Measurements from ENCODE around the gene SGSH.
"Not testable (repeated sequence)": the region's sequence is repeated elsewhere in the genome, so short reads cannot be mapped to it uniquely, and the experiment has no call there.

SGSH gene

GRCh38 chr17:80220054-80220735 is at the start of gene SGSH, which contains the start of gene SLC26A11:
TSS of gene SGSH (minus strand) at chr17:80220333. CDS start at chr17:80220313, 20 bp downstream.
TSS of gene SLC26A11 (plus strand) at chr17:80220427. CDS start at chr17:80221561, 1,134 bp downstream.
- peak; percentile 44 for DNase-seq

GRCh38 chr17:80269405-80269807 is 49.3 kb upstream of the SGSH start:
- no peak for DNase-seq

- no peak for DNase-seq
Measured at GRCh38 chr17:80268427-80268826, 48.3 kb upstream of the SGSH start.

GRCh38 chr17:80267391-80267790 is 47.3 kb upstream of the SGSH start:
- no peak for DNase-seq

- DNase-seq, result no peak
Measured at GRCh38 chr17:80265205-80266068, 45.3 kb upstream of the SGSH start.

- no peak for DNase-seq
Measured at GRCh38 chr17:80264205-80265075, 44.3 kb upstream of the SGSH start.

GRCh38 chr17:80263253-80264204 is 43.4 kb upstream of the SGSH start:
- DNase-seq, result no peak

GRCh38 chr17:80262775-80263244 is 42.7 kb upstream of the SGSH start:
- DNase-seq, result no peak

GRCh38 chr17:80262291-80262690 is 42.2 kb upstream of the SGSH start:
- DNase-seq, result no peak

GRCh38 chr17:80261895-80262279 is 41.8 kb upstream of the SGSH start:
- no peak for DNase-seq

GRCh38 chr17:80261159-80261894 is 41.2 kb upstream of the SGSH start:
- DNase-seq, result peak; percentile 26

GRCh38 chr17:80260791-80261158 is 40.6 kb upstream of the SGSH start, which contains the start of gene RNF213:
TSS of gene RNF213 (plus strand) at chr17:80260852. CDS start at chr17:80263682, 2,830 bp downstream.
- peak; percentile 27 for DNase-seq

- DNase-seq, result no peak
Measured at GRCh38 chr17:80260069-80260535, 40.0 kb upstream of the SGSH start.

- no peak for DNase-seq
Measured at GRCh38 chr17:80259457-80260068, 39.4 kb upstream of the SGSH start.

GRCh38 chr17:80258296-80258695 is 38.2 kb upstream of the SGSH start:
- DNase-seq, result not testable (repeated sequence)

GRCh38 chr17:80257716-80258213 is 37.6 kb upstream of the SGSH start:
- no peak for DNase-seq

GRCh38 chr17:80256034-80256350 is 35.9 kb upstream of the SGSH start:
- DNase-seq, result no peak

- DNase-seq, result no peak
Measured at GRCh38 chr17:80254396-80255251, 34.5 kb upstream of the SGSH start.

Measured in NCI-H1105 treated with DMSO at 0.1 percent for 48 hours (cell line).